SH-SY5Y (cell line): ENCODE data around the gene SNAPIN.

Experiments
- GATA2 ChIP-seq: IDR thresholded peaks from 2 replicates; pipeline ENCODE4 v1.6.1; 2011; ENCODE audit warnings: mild to moderate bottlenecking, low read depth, low read length
- GATA3 ChIP-seq: IDR thresholded peaks from 2 replicates; pipeline ENCODE4 v1.6.1; 2011; ENCODE audit warnings: low read depth, mild to moderate bottlenecking, low read length, moderate library complexity

DNA sequence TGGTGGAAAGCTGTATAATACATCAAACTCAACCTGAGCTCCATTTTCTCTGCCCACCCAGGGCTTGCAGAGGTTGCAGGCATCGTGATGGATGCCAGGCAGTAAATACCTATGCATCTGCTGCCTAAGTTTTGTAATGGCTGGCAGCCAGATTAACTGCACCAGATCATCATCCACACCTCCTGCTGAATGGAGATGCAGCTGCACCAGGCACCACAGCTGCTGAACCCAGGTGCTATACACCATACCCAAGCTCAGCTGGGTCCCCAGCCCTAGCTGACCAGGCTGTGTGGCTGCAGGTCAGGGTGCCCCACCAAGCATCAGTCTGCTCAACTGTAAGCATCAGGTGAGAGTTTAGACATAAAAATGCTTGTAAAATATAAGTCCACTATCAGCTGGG, 6.7 kb upstream of the SNAPIN start:
- TF ChIP-seq GATA2 (no peak), GATA3 (no peak)
